K562 (cell line): ENCODE measurements around the gene MED15. TPM values are rescaled to one million over a fixed set of nuclear protein-coding genes. Genes with fewer than 3 reads are reported as not detected.

Experiments used
- ATF1 ChIP-seq, 2 experiments: fragments of 450-650 bp in 1 of 2; IDR thresholded peaks; 2 replicates each; pipeline ENCODE4 v1.6.1; 2016; ENCODE audit warnings: missing compliant biosample characterization in 1 of 2, missing genetic modification characterization in 1 of 2
- ATF7 ChIP-seq: fragments of 450-650 bp; IDR thresholded peaks from 2 replicates; pipeline ENCODE4 v1.7.1; 2014; ENCODE audit warnings: mild to moderate bottlenecking, moderate library complexity
- BDP1 ChIP-seq: IDR thresholded peaks from 3 replicates; pipeline ENCODE4 v1.6.1; 2011; ENCODE audit not compliant: insufficient read length, insufficient read depth
- CREB3 ChIP-seq: fragments of 450-650 bp; conservative IDR thresholded peaks from 2 replicates; pipeline ENCODE4 v1.6.1; 2016; ENCODE audit warnings: missing genetic modification characterization, low read depth, mild to moderate bottlenecking, missing compliant biosample characterization, moderate library complexity
- CXXC5 ChIP-seq: fragments of 250-450 bp; sonication (Bioruptor Pico); IDR thresholded peaks from 2 replicates; pipeline ENCODE4 v1.8.0; 2022; ENCODE audit warnings: inconsistent platforms, mild to moderate bottlenecking, moderate library complexity
- FOSL1 ChIP-seq: fragments of 200-800 bp; sonication (Bioruptor generic); conservative IDR thresholded peaks from 2 replicates; pipeline ENCODE4 v1.6.1; 2016; ENCODE audit warnings: missing genetic modification characterization, missing compliant biosample characterization
- LARP7 ChIP-seq: fragments of 450-650 bp; IDR thresholded peaks from 2 replicates; pipeline ENCODE4 v1.6.1; 2016
- MECOM ChIP-seq: fragments of 250-450 bp; sonication (Bioruptor Pico); IDR thresholded peaks from 2 replicates; pipeline ENCODE4 v1.8.0; 2022; ENCODE audit warnings: inconsistent platforms
- MED1 ChIP-seq: sonication (generic); formaldehyde crosslinking; IDR thresholded peaks from 2 replicates; pipeline ENCODE4 v1.8.1; 2023; ENCODE audit warnings: missing genetic modification reagents, borderline replicate concordance
- PHF20 ChIP-seq: fragments of 450-650 bp; IDR thresholded peaks from 2 replicates; pipeline ENCODE4 v1.6.1; 2018; ENCODE audit not compliant: partially characterized antibody
- RCOR1 ChIP-seq, 2 experiments: IDR thresholded peaks; 2 replicates each; pipeline ENCODE4 v1.6.1; 2012; ENCODE audit warnings: low read depth in 2 of 2, low read length in 2 of 2, borderline replicate concordance in 1 of 2, improper control_type of control experiment in 1 of 2
- TRIM28 ChIP-seq: fragments of 450-650 bp; IDR thresholded peaks from 2 replicates; pipeline ENCODE4 v1.6.1; 2017
- TSC22D4 ChIP-seq: fragments of 450-650 bp; IDR thresholded peaks from 2 replicates; pipeline ENCODE4 v1.6.1; 2016; ENCODE audit warnings: missing genetic modification characterization, missing biosample characterization, control low read depth
- ZBTB33 ChIP-seq: sonication (generic); formaldehyde crosslinking; IDR thresholded peaks from 2 replicates; pipeline ENCODE4 v1.8.1; 2023; ENCODE audit warnings: mild to moderate bottlenecking, missing genetic modification reagents
- ZNF12 ChIP-seq: sonication (generic); formaldehyde crosslinking; IDR thresholded peaks from 2 replicates; pipeline ENCODE4 v1.4.0; 2020; ENCODE audit warnings: mild to moderate bottlenecking, missing genetic modification reagents
- ZNF507 ChIP-seq: conservative IDR thresholded peaks from 2 replicates; pipeline ENCODE4 v1.6.1; 2017; ENCODE audit warnings: missing genetic modification characterization, missing compliant biosample characterization
- ZNF644 ChIP-seq: fragments of 200-800 bp; sonication (Bioruptor generic); IDR thresholded peaks from 2 replicates; pipeline ENCODE4 v1.6.1; 2016; ENCODE audit warnings: low read depth, missing genetic modification characterization, missing compliant biosample characterization
- ZNF717 ChIP-seq: fragments of 250-450 bp; sonication (Bioruptor Pico); IDR thresholded peaks from 2 replicates; pipeline ENCODE4 v1.5.0; 2021
- ZNF780A ChIP-seq: fragments of 250-450 bp; sonication (Bioruptor Pico); IDR thresholded peaks from 2 replicates; pipeline ENCODE4 v1.5.0; 2021; ENCODE audit warnings: mild to moderate bottlenecking
- polyA plus RNA-seq, 8 experiments: library from polyadenylated mRNA; depleted of rRNA in 4 of 8; stranded (reverse) in 5 of 8; unstranded in 3 of 8; fragments of >200 nt; fragmentation: Nextera tagmentation in 2 of 8; fragmentation: Illumina TruSeq in 1 of 8; extraction: Ambion mirVana in 2 of 8; extraction: Trizol in 1 of 8; gene quantifications; 2 replicates each; pipeline versions ENCODE4 v1.2.1 to v1.2.3, GENCODE V29; 2011 to 2014; ENCODE audit warnings: inconsistent platforms in 1 of 8, missing spikeins in 1 of 8
- total RNA-seq, 7 experiments: library from RNA; depleted of rRNA in 6 of 7; stranded (reverse); fragments of >200 nt in 6 of 7; fragmentation: Illumina TruSeq in 2 of 7; extraction: Trizol in 2 of 7; gene quantifications; 2 replicates each; pipeline versions ENCODE4 v1.2.1 to v1.2.3, GENCODE V29; 2011 to 2021; ENCODE audit warnings: low replicate concordance in 1 of 7
- TF ChIP-seq, protein P1 (sequence below): fragments of 450-650 bp; IDR thresholded peaks from 2 replicates; pipeline ENCODE4 v1.6.1; 2018; ENCODE audit not compliant: partially characterized antibody
- TF ChIP-seq, protein P2 (sequence below), 3 experiments: fragments of 200-800 bp in 1 of 3; sonication (Bioruptor generic) in 1 of 3; sonication (generic) in 1 of 3; formaldehyde crosslinking in 1 of 3; IDR thresholded peaks; 2 replicates each; pipeline versions ENCODE4 v1.6.1 to v1.8.0; 2016 to 2022; ENCODE audit warnings: mild to moderate bottlenecking in 2 of 3, missing compliant biosample characterization in 2 of 3, missing genetic modification characterization in 2 of 3, missing genetic modification reagents in 1 of 3

The MED15 gene
- total and polyA plus RNA-seq, 9 of the 15 experiments (the other 6 are each of a cell fraction or from before 2014, with no cell fraction given): 4.0 to 271 (median 60.1) TPM

- TF ChIP-seq ZBTB33 (no peak), BDP1 (no peak), TRIM28 (no peak), TSC22D4 (no peak), ZNF644 (no peak), CREB3 (tag) (no peak), PHF20 (no peak), RCOR1 (IDR thresholded peaks at IDR 0.05; ENCODE audit: borderline replicate concordance in 1 of 2, low read depth in 2 of 2, low read length in 2 of 2) (peak; percentile 86 to 95), MECOM (CRISPR knock-in tag) (no peak), LARP7 (no peak), ZNF717 (CRISPR knock-in tag) (no peak), ZNF12 (CRISPR knock-in tag) (no peak), FOSL1 (tag) (no peak), ATF7 (no peak), ZNF780A (CRISPR knock-in tag) (no peak), ZNF507 (tag) (no peak), MED1 (CRISPR knock-in tag) (no peak), ATF1 (CRISPR knock-in tag; IDR thresholded peaks at IDR 0.05) (no peak; the same call in 1 of the 2 replicates), ATF1 (tag; IDR thresholded peaks at IDR 0.05) (peak; percentile 95), CXXC5 (peak; percentile 79)
- TF ChIP-seq, protein P1, sequence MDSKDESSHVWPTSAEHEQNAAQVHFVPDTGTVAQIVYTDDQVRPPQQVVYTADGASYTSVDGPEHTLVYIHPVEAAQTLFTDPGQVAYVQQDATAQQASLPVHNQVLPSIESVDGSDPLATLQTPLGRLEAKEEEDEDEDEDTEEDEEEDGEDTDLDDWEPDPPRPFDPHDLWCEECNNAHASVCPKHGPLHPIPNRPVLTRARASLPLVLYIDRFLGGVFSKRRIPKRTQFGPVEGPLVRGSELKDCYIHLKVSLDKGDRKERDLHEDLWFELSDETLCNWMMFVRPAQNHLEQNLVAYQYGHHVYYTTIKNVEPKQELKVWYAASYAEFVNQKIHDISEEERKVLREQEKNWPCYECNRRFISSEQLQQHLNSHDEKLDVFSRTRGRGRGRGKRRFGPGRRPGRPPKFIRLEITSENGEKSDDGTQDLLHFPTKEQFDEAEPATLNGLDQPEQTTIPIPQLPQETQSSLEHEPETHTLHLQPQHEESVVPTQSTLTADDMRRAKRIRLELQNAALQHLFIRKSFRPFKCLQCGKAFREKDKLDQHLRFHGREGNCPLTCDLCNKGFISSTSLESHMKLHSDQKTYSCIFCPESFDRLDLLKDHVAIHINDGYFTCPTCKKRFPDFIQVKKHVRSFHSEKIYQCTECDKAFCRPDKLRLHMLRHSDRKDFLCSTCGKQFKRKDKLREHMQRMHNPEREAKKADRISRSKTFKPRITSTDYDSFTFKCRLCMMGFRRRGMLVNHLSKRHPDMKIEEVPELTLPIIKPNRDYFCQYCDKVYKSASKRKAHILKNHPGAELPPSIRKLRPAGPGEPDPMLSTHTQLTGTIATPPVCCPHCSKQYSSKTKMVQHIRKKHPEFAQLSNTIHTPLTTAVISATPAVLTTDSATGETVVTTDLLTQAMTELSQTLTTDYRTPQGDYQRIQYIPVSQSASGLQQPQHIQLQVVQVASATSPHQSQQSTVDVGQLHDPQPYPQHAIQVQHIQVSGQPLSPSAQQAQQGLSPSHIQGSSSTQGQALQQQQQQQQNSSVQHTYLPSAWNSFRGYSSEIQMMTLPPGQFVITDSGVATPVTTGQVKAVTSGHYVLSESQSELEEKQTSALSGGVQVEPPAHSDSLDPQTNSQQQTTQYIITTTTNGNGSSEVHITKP: no peak
- TF ChIP-seq, protein P2, sequence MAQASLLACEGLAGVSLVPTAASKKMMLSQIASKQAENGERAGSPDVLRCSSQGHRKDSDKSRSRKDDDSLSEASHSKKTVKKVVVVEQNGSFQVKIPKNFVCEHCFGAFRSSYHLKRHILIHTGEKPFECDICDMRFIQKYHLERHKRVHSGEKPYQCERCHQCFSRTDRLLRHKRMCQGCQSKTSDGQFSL (CRISPR knock-in tag; IDR thresholded peaks at IDR 0.05): no peak
- TF ChIP-seq, protein P2 (tag; IDR thresholded peaks at IDR 0.05): peak in 1 of 2 experiments; percentile 36; a peak in 1 of 4 replicates
These were observed 11.3 kb upstream of the MED15 start (continued) for GRCh38 chr22:20495861-20496681.
